Neural cell (in vitro differentiated cells): ENCODE measurements around the gene PDCD1LG2. TPM values are rescaled to one million over a fixed set of nuclear protein-coding genes. Genes with fewer than 3 reads are reported as not detected.

Experiments
- H2AFZ ChIP-seq: fragments of 200-600, 300-800 bp; sonication (generic), shearing (Covaris generic); 2 replicates; pipeline ENCODE4 v1.6.0; 2014; ENCODE audit warnings: low read depth, mild to moderate bottlenecking, antibody characterized with exemption, low read length, moderate library complexity
- H3F3A ChIP-seq: fragments of 200-600 bp; shearing (Covaris generic); 2 replicates; pipeline ENCODE4 v1.6.1; 2016; ENCODE audit warnings: mild to moderate bottlenecking, moderate library complexity, mixed read lengths, antibody characterized with exemption, low read length; ENCODE audit not compliant: insufficient read depth, poor library complexity, severe bottlenecking
- H3K27ac ChIP-seq: fragments of 200-600, 300-800 bp; sonication (generic), shearing (Covaris generic); 2 replicates; pipeline ENCODE4 v1.5.1; 2014; ENCODE audit warnings: mild to moderate bottlenecking, low read length, moderate library complexity
- H3K27me3 ChIP-seq: fragments of 300-800, 200-600 bp; sonication (generic), shearing (Covaris generic); 2 replicates; pipeline ENCODE4 v1.6.0; 2014; ENCODE audit warnings: mild to moderate bottlenecking, low read depth, low read length, moderate library complexity; ENCODE audit not compliant: insufficient read depth
- H3K36me3 ChIP-seq: fragments of 300-800, 200-600 bp; sonication (generic), shearing (Covaris generic); 2 replicates; pipeline ENCODE4 v1.5.1; 2014; ENCODE audit warnings: mild to moderate bottlenecking, antibody characterized with exemption, low read length, moderate library complexity; ENCODE audit not compliant: insufficient read depth
- H3K4me2 ChIP-seq: fragments of 300-800, 200-600 bp; sonication (generic), shearing (Covaris generic); 2 replicates; pipeline ENCODE4 v1.6.0; 2014; ENCODE audit warnings: mild to moderate bottlenecking, low read length
- H3K4me3 ChIP-seq: fragments of 300-800, 200-600 bp; sonication (generic), shearing (Covaris generic); 2 replicates; pipeline ENCODE4 v1.5.1; 2014; ENCODE audit warnings: mild to moderate bottlenecking, low read length, moderate library complexity
- H3K79me2 ChIP-seq: fragments of 200-600 bp; shearing (Covaris generic); replicated peaks from 2 replicates; pipeline ENCODE4 v1.6.0; 2014; ENCODE audit warnings: mild to moderate bottlenecking, low read length, moderate library complexity; ENCODE audit not compliant: insufficient read depth
- H3K9ac ChIP-seq: fragments of 300-800, 200-600 bp; sonication (generic), shearing (Covaris generic); 2 replicates; pipeline ENCODE4 v1.6.1; 2016; ENCODE audit warnings: mild to moderate bottlenecking, low read length, mixed read lengths
- H3K9me2 ChIP-seq: fragments of 200-600 bp; shearing (Covaris generic); 2 replicates; pipeline ENCODE4 v1.6.1; 2016; ENCODE audit warnings: mild to moderate bottlenecking, low read length, mixed read lengths; ENCODE audit not compliant: insufficient read depth
- H3K9me3 ChIP-seq: fragments of 200-600, 300-800 bp; sonication (generic), shearing (Covaris generic); 2 replicates; pipeline ENCODE4 v1.6.1; 2016; ENCODE audit warnings: mild to moderate bottlenecking, mixed run types, low read length, moderate library complexity, mixed read lengths
- H4K20me1 ChIP-seq: fragments of 200-600 bp; shearing (Covaris generic); 2 replicates; pipeline ENCODE4 v1.6.1; 2016; ENCODE audit warnings: mild to moderate bottlenecking, mixed run types; ENCODE audit not compliant: insufficient read depth
- EP300 ChIP-seq: fragments of 450-650 bp; conservative IDR thresholded peaks from 2 replicates; pipeline ENCODE4 v1.6.1; 2014; ENCODE audit warnings: antibody characterized with exemption, mild to moderate bottlenecking, moderate library complexity; ENCODE audit not compliant: poor library complexity, severe bottlenecking
- EZH2 ChIP-seq: fragments of 200-600, 300-800 bp; shearing (Covaris generic), sonication (generic); IDR thresholded peaks from 2 replicates; pipeline ENCODE4 v1.6.1; 2014; ENCODE audit warnings: antibody characterized with exemption, low read length, borderline replicate concordance, mild to moderate bottlenecking; ENCODE audit not compliant: insufficient read depth, poor library complexity, severe bottlenecking
- MXI1 ChIP-seq: fragments of 450-650 bp; conservative IDR thresholded peaks from 2 replicates; pipeline ENCODE4 v1.6.1; 2014; ENCODE audit warnings: antibody characterized with exemption, mild to moderate bottlenecking; ENCODE audit not compliant: poor library complexity, severe bottlenecking
- POLR2AphosphoS5 ChIP-seq: IDR thresholded peaks from 2 replicates; pipeline ENCODE4 v1.6.1; 2012
- RAD21 ChIP-seq: fragments of 450-650 bp; conservative IDR thresholded peaks from 2 replicates; pipeline ENCODE4 v1.6.1; 2014; ENCODE audit warnings: antibody characterized with exemption, mild to moderate bottlenecking, moderate library complexity
- SMC3 ChIP-seq: fragments of 450-650 bp; conservative IDR thresholded peaks from 2 replicates; pipeline ENCODE4 v1.6.1; 2014; ENCODE audit warnings: antibody characterized with exemption, mild to moderate bottlenecking, moderate library complexity; ENCODE audit not compliant: poor library complexity
- TAF1 ChIP-seq: IDR thresholded peaks from 2 replicates; pipeline ENCODE4 v1.6.1; 2012; ENCODE audit warnings: low read depth
- polyA plus RNA-seq: library from polyadenylated mRNA; depleted of rRNA; stranded (reverse); fragments of >200 nt; gene quantifications from 2 replicates; pipeline ENCODE4 v1.2.3, GENCODE V29; 2014
- TF ChIP-seq, protein P1 (sequence below): fragments of 450-650 bp; IDR thresholded peaks from 2 replicates; pipeline ENCODE4 v1.5.1; 2014; ENCODE audit warnings: antibody characterized with exemption, mild to moderate bottlenecking, moderate library complexity; ENCODE audit not compliant: poor library complexity, severe bottlenecking
- TF ChIP-seq, protein P2 (sequence below): IDR thresholded peaks from 2 replicates; pipeline ENCODE4 v1.6.1; 2012; ENCODE audit warnings: borderline replicate concordance

PDCD1LG2 gene
- polyA plus RNA-seq, 1 donor from 2014 or later = not detected

DNA sequence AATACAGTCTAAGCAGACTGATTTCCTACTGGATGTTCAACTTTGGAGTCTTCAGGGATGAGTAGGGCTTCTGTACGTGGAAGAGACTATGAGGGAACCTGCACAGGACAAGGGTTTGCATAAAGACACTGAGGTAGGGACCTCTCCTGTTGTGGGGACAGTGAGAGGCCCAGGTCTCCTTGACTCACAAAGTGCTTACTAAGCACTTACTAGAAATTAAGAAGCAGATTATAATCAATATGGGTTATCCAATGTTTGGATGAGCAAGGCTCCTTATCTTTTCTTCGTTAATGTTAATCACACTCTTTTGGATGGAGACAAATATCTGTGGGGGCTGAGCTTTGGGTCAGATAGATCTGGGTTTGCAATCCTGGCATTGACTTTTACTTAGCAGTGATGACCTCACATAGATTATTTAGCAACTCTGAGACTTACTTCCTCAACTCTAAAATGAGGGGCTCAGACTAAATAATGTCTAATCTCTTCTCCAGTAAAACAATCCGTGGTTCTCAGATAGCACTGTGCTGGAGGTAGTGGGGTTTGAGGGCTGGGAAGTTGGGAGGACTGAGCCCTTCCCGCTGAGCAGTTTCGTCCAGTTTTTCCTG is 45.9 kb downstream of the PDCD1LG2 start:
- H3K9me2 ChIP-seq = no peaks in the 10 kb centered on the region
- H2AFZ ChIP-seq = no peak overlapping the region
- no peak overlapping the region for H3K27ac ChIP-seq
- no peaks in the 10 kb centered on the region for H3K36me3 ChIP-seq
- no peak overlapping the region for H3K4me2 ChIP-seq
- H4K20me1 ChIP-seq = no peaks in the 10 kb centered on the region
- H3K4me3 ChIP-seq = no peak overlapping the region
- TF ChIP-seq, protein P1, sequence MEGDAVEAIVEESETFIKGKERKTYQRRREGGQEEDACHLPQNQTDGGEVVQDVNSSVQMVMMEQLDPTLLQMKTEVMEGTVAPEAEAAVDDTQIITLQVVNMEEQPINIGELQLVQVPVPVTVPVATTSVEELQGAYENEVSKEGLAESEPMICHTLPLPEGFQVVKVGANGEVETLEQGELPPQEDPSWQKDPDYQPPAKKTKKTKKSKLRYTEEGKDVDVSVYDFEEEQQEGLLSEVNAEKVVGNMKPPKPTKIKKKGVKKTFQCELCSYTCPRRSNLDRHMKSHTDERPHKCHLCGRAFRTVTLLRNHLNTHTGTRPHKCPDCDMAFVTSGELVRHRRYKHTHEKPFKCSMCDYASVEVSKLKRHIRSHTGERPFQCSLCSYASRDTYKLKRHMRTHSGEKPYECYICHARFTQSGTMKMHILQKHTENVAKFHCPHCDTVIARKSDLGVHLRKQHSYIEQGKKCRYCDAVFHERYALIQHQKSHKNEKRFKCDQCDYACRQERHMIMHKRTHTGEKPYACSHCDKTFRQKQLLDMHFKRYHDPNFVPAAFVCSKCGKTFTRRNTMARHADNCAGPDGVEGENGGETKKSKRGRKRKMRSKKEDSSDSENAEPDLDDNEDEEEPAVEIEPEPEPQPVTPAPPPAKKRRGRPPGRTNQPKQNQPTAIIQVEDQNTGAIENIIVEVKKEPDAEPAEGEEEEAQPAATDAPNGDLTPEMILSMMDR = no peak
- TF ChIP-seq SMC3 (no peak), TAF1 (no peak), MXI1 (no peak), EZH2 (no peak), RAD21 (no peak), EP300 (no peak), POLR2AphosphoS5 (no peak)
- TF ChIP-seq, protein P2, sequence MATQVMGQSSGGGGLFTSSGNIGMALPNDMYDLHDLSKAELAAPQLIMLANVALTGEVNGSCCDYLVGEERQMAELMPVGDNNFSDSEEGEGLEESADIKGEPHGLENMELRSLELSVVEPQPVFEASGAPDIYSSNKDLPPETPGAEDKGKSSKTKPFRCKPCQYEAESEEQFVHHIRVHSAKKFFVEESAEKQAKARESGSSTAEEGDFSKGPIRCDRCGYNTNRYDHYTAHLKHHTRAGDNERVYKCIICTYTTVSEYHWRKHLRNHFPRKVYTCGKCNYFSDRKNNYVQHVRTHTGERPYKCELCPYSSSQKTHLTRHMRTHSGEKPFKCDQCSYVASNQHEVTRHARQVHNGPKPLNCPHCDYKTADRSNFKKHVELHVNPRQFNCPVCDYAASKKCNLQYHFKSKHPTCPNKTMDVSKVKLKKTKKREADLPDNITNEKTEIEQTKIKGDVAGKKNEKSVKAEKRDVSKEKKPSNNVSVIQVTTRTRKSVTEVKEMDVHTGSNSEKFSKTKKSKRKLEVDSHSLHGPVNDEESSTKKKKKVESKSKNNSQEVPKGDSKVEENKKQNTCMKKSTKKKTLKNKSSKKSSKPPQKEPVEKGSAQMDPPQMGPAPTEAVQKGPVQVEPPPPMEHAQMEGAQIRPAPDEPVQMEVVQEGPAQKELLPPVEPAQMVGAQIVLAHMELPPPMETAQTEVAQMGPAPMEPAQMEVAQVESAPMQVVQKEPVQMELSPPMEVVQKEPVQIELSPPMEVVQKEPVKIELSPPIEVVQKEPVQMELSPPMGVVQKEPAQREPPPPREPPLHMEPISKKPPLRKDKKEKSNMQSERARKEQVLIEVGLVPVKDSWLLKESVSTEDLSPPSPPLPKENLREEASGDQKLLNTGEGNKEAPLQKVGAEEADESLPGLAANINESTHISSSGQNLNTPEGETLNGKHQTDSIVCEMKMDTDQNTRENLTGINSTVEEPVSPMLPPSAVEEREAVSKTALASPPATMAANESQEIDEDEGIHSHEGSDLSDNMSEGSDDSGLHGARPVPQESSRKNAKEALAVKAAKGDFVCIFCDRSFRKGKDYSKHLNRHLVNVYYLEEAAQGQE = no peak
- H3K9ac ChIP-seq = no peak overlapping the region
- no peaks in the 10 kb centered on the region for H3F3A ChIP-seq
- no peaks in the 10 kb centered on the region for H3K27me3 ChIP-seq
- no peaks in the 10 kb centered on the region for H3K9me3 ChIP-seq
- H3K79me2 ChIP-seq = no peaks in the 10 kb centered on the region

DNA sequence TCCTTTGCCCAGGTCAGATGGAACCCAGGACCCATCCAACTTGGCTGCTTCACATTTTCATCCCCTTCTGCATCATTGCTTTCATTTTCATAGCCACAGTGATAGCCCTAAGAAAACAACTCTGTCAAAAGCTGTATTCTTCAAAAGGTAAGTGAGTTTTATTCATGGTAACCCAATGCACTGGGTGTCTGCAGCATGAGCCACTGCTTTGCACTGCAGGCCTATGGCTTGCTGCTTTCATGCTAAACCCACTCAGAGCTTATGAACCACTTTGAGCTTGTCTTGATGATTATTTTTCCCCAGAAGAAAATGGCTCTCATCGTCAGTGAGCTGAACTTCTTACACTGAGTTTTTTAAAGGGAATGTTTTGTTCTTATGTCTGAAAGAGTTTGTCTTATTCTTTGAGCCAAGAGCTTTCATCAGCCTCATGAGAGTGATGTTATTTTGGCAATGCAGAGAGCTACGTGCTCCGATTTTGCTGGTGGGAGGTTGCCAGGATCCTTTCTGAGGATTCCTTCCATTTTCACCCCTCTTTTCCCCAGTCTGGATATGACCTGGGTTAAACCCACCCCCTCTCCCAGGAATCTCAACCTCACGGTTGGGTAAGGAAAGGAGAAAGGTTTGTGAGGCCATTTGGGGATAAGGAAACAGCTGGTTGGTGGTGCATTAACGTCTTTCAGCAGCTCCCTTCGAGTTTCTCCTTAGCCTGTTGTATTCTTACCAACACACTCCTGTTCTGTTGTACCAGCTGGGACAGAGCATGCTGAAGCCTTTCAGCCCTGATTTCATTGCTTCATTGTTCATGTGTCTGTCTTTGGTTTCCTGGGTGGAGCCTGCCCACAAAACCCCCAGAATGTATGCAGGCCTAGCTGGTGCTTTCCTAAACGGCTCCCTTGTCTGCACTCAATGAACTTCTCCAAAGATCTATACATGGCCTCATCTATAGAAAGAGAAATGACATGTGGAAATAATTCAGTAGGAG is 47.6 kb downstream of the PDCD1LG2 start:
- Histone ChIP-seq H3K4me3 (no peak overlapping the region), H3K79me2 (no peaks in the 10 kb centered on the region), H3K9me3 (no peaks in the 10 kb centered on the region), H3F3A (no peaks in the 10 kb centered on the region), H2AFZ (no peak overlapping the region), H3K9me2 (no peaks in the 10 kb centered on the region), H3K27ac (no peak overlapping the region), H4K20me1 (no peaks in the 10 kb centered on the region), H3K36me3 (no peaks in the 10 kb centered on the region), H3K27me3 (no peaks in the 10 kb centered on the region), H3K4me2 (no peak overlapping the region), H3K9ac (no peak overlapping the region)
- TF ChIP-seq EP300 = no peak
- no peak for TF ChIP-seq TAF1
- TF ChIP-seq EZH2 = no peak
- no peak for TF ChIP-seq SMC3
- TF ChIP-seq POLR2AphosphoS5 = no peak
- TF ChIP-seq, protein P2 = no peak
- TF ChIP-seq RAD21 = no peak
- TF ChIP-seq, protein P1 = no peak
- no peak for TF ChIP-seq MXI1
